GM12801 (cell line): ENCODE results near the gene ATG5.

ENCODE experiments used
- TF ChIP-seq, protein P1 (sequence below): IDR thresholded peaks from one replicate; pipeline ENCODE4 v1.5.1; 2011; ENCODE audit warnings: control low read depth; ENCODE audit not compliant: insufficient read length; ENCODE audit errors: extremely low read depth

The ATG5 gene

GRCh38 chr6:106272287-106272686 lies 53.3 kb downstream of the ATG5 start:
- TF ChIP-seq, protein P1, sequence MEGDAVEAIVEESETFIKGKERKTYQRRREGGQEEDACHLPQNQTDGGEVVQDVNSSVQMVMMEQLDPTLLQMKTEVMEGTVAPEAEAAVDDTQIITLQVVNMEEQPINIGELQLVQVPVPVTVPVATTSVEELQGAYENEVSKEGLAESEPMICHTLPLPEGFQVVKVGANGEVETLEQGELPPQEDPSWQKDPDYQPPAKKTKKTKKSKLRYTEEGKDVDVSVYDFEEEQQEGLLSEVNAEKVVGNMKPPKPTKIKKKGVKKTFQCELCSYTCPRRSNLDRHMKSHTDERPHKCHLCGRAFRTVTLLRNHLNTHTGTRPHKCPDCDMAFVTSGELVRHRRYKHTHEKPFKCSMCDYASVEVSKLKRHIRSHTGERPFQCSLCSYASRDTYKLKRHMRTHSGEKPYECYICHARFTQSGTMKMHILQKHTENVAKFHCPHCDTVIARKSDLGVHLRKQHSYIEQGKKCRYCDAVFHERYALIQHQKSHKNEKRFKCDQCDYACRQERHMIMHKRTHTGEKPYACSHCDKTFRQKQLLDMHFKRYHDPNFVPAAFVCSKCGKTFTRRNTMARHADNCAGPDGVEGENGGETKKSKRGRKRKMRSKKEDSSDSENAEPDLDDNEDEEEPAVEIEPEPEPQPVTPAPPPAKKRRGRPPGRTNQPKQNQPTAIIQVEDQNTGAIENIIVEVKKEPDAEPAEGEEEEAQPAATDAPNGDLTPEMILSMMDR: no peak

- TF ChIP-seq, protein P1: no peak
Observed at GRCh38 chr6:106270414-106270813, 55.1 kb downstream of the ATG5 start.

GRCh38 chr6:106258726-106259125 lies 66.8 kb downstream of the ATG5 start:
- TF ChIP-seq, protein P1: no peak

GRCh38 chr6:106257195-106257594 lies 68.4 kb downstream of the ATG5 start:
- TF ChIP-seq, protein P1: no peak

- TF ChIP-seq, protein P1: no peak
Observed at GRCh38 chr6:106256201-106256968, 69.2 kb downstream of the ATG5 start.

GRCh38 chr6:106255306-106255705 lies 70.3 kb downstream of the ATG5 start:
- TF ChIP-seq, protein P1: no peak

DNA sequence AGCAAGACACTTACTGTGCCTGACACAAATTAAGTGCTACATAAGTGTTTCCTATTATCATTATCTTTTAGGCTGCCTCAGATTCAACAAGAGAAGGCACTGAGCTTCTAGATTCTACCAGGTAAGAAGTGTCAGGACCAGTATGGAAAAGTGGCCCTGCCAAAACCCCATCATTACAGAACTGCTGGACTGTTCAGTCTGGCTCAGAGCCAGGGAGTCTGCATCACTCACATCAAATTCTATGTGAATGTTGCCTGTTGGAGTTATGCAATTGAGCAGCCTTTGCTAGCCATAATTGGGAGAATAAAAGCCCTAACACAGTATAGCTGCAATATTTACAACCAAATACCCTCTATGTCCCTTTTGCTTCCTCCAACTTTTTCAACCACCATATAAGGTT lies 70.9 kb downstream of the ATG5 start:
- TF ChIP-seq, protein P1: no peak
